Measurements from ENCODE around the gene C1QTNF9B. TPM values are rescaled to one million over a fixed set of nuclear protein-coding genes. Genes with fewer than 3 reads are reported as not detected.

The C1QTNF9B gene
- polyA plus RNA-seq, 3 donors = not detected

GRCh38 chr13:23918208-23918607, 20.9 kb upstream of the C1QTNF9B start:
- peaks cover 14% of the 10 kb centered on the region for H3K4me1 Mint-ChIP-seq
- Histone ChIP-seq H3K9me3 (replicated peaks in 1 of 2; ENCODE audit: control insufficient read depth in 1 of 2, insufficient read depth in 1 of 2, low read length in 2 of 2) (no peaks in the 10 kb centered on the region), H3K4me2 (replicated peaks; ENCODE audit: extremely low read depth, low read length, poor library complexity, severe bottlenecking) (no peak overlapping the region), H3K79me2 (ENCODE audit: insufficient read depth, low read length) (no peaks in the 10 kb centered on the region), H3K27me3 (ENCODE audit: control insufficient read depth in 2 of 2, insufficient read depth in 2 of 2, low read length in 2 of 2) (no peaks in the 10 kb centered on the region), H2AFZ (ENCODE audit: insufficient read depth, low read depth, low read length, poor library complexity, severe bottlenecking) (no peak overlapping the region), H4K20me1 (ENCODE audit: insufficient read depth, low read length) (no peaks in the 10 kb centered on the region), H3K4me3 (replicated peaks in 1 of 3; ENCODE audit: low read depth in 2 of 3, low read length in 3 of 3) (no peak overlapping the region), H3K9ac (ENCODE audit: insufficient read depth, low read length, poor library complexity, severe bottlenecking) (no peak overlapping the region), H3K27ac (ENCODE audit: low read depth in 1 of 2, low read length in 2 of 2) (no peak overlapping the region), H3K4me1 (ENCODE audit: control insufficient read depth in 1 of 2, insufficient read depth in 2 of 2, low read length in 2 of 2) (peaks cover 10 to 11% of the 10 kb centered on the region in 2 donors), H3K36me3 (replicated peaks in 1 of 2; ENCODE audit: control insufficient read depth in 1 of 2, insufficient read depth in 2 of 2, low read length in 2 of 2) (no peaks in the 10 kb centered on the region)
- WGBS (ENCODE audit: insufficient coverage) = 93% methylated on average over 2 of the region's 2 CpGs
- intact Hi-C loops (cut with micrococcal nuclease) = loop anchor here in 1 of 2 donors (10.0 kb wide), 1 partner anchor 307 kb away; no protein-coding TSS in a partner anchor
- peaks cover 0 to 3% (median 2%) of the 10 kb centered on the region in 3 donors for H3K27me3 Mint-ChIP-seq (ENCODE audit: low read depth in 3 of 3)
- no peak overlapping the region for H3K4me3 Mint-ChIP-seq
- no peaks in the 10 kb centered on the region for H3K36me3 Mint-ChIP-seq
- TF ChIP-seq, protein P1, sequence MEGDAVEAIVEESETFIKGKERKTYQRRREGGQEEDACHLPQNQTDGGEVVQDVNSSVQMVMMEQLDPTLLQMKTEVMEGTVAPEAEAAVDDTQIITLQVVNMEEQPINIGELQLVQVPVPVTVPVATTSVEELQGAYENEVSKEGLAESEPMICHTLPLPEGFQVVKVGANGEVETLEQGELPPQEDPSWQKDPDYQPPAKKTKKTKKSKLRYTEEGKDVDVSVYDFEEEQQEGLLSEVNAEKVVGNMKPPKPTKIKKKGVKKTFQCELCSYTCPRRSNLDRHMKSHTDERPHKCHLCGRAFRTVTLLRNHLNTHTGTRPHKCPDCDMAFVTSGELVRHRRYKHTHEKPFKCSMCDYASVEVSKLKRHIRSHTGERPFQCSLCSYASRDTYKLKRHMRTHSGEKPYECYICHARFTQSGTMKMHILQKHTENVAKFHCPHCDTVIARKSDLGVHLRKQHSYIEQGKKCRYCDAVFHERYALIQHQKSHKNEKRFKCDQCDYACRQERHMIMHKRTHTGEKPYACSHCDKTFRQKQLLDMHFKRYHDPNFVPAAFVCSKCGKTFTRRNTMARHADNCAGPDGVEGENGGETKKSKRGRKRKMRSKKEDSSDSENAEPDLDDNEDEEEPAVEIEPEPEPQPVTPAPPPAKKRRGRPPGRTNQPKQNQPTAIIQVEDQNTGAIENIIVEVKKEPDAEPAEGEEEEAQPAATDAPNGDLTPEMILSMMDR (IDR thresholded peaks at IDR 0.05) = no peak
- no peak overlapping the region for H3K27ac Mint-ChIP-seq
- peaks cover 0 to 3% (median 0%) of the 10 kb centered on the region in 7 donors for H3K9me3 Mint-ChIP-seq
- DNase-seq = no peak

DNA sequence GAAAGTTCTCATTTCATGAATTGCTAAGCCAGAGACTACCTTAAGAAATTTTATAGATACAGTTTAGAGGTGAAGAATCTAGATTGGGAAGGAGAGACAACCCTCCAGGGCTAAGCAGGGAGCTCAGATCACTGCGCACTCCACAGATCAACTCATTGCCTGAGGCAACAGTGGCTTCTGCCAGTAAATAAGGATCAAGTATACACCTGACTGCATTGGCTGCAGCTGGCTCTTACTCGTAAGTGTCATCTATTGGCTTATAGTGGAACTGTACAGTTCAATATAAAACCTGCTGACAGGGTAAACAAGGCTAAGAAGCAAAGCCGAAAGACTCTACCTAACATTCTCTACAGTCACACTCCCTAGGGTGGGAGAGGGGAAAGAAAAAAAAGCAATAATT, 18.0 kb upstream of the C1QTNF9B start:
- intact Hi-C loops (cut with micrococcal nuclease) = loop anchor here in 1 of 2 donors (10.0 kb wide), 1 partner anchor 309 kb away; no protein-coding TSS in a partner anchor
- H3K4me3 ChIP-seq (replicated peaks in 1 of 3; ENCODE audit: low read depth in 2 of 3, low read length in 3 of 3) = no peak overlapping the region
- peaks cover 0 to 3% (median 0%) of the 10 kb centered on the region in 7 donors for H3K9me3 Mint-ChIP-seq
- H3K27ac Mint-ChIP-seq = no peak overlapping the region
- no peak overlapping the region for H3K9ac ChIP-seq (ENCODE audit: insufficient read depth, low read length, poor library complexity, severe bottlenecking)
- H3K4me1 Mint-ChIP-seq = peaks cover 4% of the 10 kb centered on the region
- no peaks in the 10 kb centered on the region for H3K36me3 Mint-ChIP-seq
- H3K79me2 ChIP-seq (ENCODE audit: insufficient read depth, low read length) = no peaks in the 10 kb centered on the region
- H3K4me3 Mint-ChIP-seq = no peak overlapping the region
- DNase-seq = no peak
- no peak overlapping the region for H2AFZ ChIP-seq (ENCODE audit: insufficient read depth, low read depth, low read length, poor library complexity, severe bottlenecking)
- peaks cover 2 to 5% (median 3%) of the 10 kb centered on the region in 3 donors for H3K27me3 Mint-ChIP-seq (ENCODE audit: low read depth in 3 of 3)
- TF ChIP-seq, protein P1 (IDR thresholded peaks at IDR 0.05) = no peak
- no peak overlapping the region for H3K4me2 ChIP-seq (replicated peaks; ENCODE audit: extremely low read depth, low read length, poor library complexity, severe bottlenecking)
- H3K36me3 ChIP-seq (replicated peaks in 1 of 2; ENCODE audit: control insufficient read depth in 1 of 2, insufficient read depth in 2 of 2, low read length in 2 of 2) = no peaks in the 10 kb centered on the region
- no peaks in the 10 kb centered on the region for H3K9me3 ChIP-seq (replicated peaks in 1 of 2; ENCODE audit: control insufficient read depth in 1 of 2, insufficient read depth in 1 of 2, low read length in 2 of 2)
- 100% methylated on average over 1 of the region's 3 CpGs for WGBS (ENCODE audit: insufficient coverage)
- H4K20me1 ChIP-seq (ENCODE audit: insufficient read depth, low read length) = no peaks in the 10 kb centered on the region
- H3K27ac ChIP-seq (ENCODE audit: low read depth in 1 of 2, low read length in 2 of 2) = no peak overlapping the region
- no peaks in the 10 kb centered on the region for H3K4me1 ChIP-seq (ENCODE audit: control insufficient read depth in 1 of 2, insufficient read depth in 2 of 2, low read length in 2 of 2)
- no peaks in the 10 kb centered on the region for H3K27me3 ChIP-seq (ENCODE audit: control insufficient read depth in 2 of 2, insufficient read depth in 2 of 2, low read length in 2 of 2)
